Caco-2 (cell line): Measurements from ENCODE around the gene LAMC2. TPM values are rescaled to one million over a fixed set of nuclear protein-coding genes. Genes with fewer than 3 reads are reported as not detected.

ENCODE experiments used
- BruUV-seq: library from RNA; stranded (reverse); fragments of 400-500 nt; replicated peaks from 2 replicates; lab custom pipeline; 2021; lab: Mats Ljungman, UMichigan
- CTCF ChIA-PET: fragments of 300-600 bp; sonication (Branson Sonifier 250); formaldehyde crosslinking; loops from one replicate; lab custom pipeline; 2022; ENCODE audit warnings: antibody characterized with exemption; lab: Charles Lee
- POLR2A ChIA-PET: fragments of 300-600 bp; sonication (Branson Sonifier 250); formaldehyde crosslinking; loops from one replicate; lab custom pipeline; 2022; ENCODE audit warnings: antibody characterized with exemption; lab: Charles Lee
- DNase-seq, 2 experiments: peaks; one replicate each; pipeline versions ENCODE4 v3.0.0 to v3.0.0-alpha.2; 2020 to 2022
- H3K27me3 ChIP-seq: replicated peaks from 2 replicates; pipeline ENCODE4 v1.6.0; 2011; ENCODE audit warnings: low read length; ENCODE audit not compliant: control insufficient read depth, insufficient read depth
- H3K36me3 ChIP-seq: 2 replicates; pipeline ENCODE4 v1.5.1; 2011; ENCODE audit warnings: low read length; ENCODE audit not compliant: control insufficient read depth, insufficient read depth
- H3K4me1 ChIP-seq: fragments of 250-450 bp; sonication (Bioruptor Pico); 2 replicates; pipeline ENCODE4 v1.5.1; 2020; ENCODE audit warnings: mild to moderate bottlenecking
- H3K4me3 ChIP-seq: 2 replicates; pipeline ENCODE4 v1.5.1; 2011; ENCODE audit warnings: low read depth, mild to moderate bottlenecking, control low read depth, low read length
- H3K9me3 ChIP-seq: fragments of 250-450 bp; sonication (Bioruptor Pico); 2 replicates; pipeline ENCODE4 v1.5.1; 2020; ENCODE audit warnings: mild to moderate bottlenecking, moderate library complexity
- H3K27ac Mint-ChIP-seq: one replicate; pipeline ENCODE4 v1.8.0; 2022; ENCODE audit warnings: mixed read lengths; ENCODE audit not compliant: unreplicated experiment
- H3K27me3 Mint-ChIP-seq: one replicate; pipeline ENCODE4 v1.8.0; 2022; ENCODE audit warnings: mixed read lengths; ENCODE audit not compliant: insufficient read depth, unreplicated experiment
- H3K36me3 Mint-ChIP-seq: one replicate; pipeline ENCODE4 v1.8.0; 2022; ENCODE audit warnings: mild to moderate bottlenecking, mixed read lengths; ENCODE audit not compliant: insufficient read depth, unreplicated experiment
- H3K4me1 Mint-ChIP-seq: one replicate; pipeline ENCODE4 v1.8.0; 2022; ENCODE audit warnings: low read depth, mixed read lengths; ENCODE audit not compliant: unreplicated experiment
- H3K4me3 Mint-ChIP-seq: one replicate; pipeline ENCODE4 v1.8.0; 2022; ENCODE audit warnings: mild to moderate bottlenecking, moderate library complexity, mixed read lengths; ENCODE audit not compliant: unreplicated experiment
- H3K9me3 Mint-ChIP-seq: one replicate; pipeline ENCODE4 v1.8.0; 2022; ENCODE audit warnings: mixed read lengths; ENCODE audit not compliant: unreplicated experiment
- CTCF ChIP-seq, 2 experiments: fragments of 200-600 bp in 1 of 2; IDR thresholded peaks; 1 replicate in 1 of 2; 2 replicates in 1 of 2; pipeline versions ENCODE4 v1.5.1 to v1.8.0; 2011 to 2022; ENCODE audit warnings: antibody characterized with exemption in 1 of 2, control low read depth in 1 of 2, inconsistent platforms in 1 of 2, low read depth in 1 of 2, low read length in 1 of 2, mild to moderate bottlenecking in 1 of 2, moderate library complexity in 1 of 2; ENCODE audit not compliant: insufficient read depth in 1 of 2, severe bottlenecking in 1 of 2, unreplicated experiment in 1 of 2
- intact Hi-C: fragments of 100-400 bp; cut with micrococcal nuclease; formaldehyde crosslinking; loops from one replicate; pipeline ENCODE4 v1.10.0; 2022; ENCODE audit not compliant: unreplicated experiment
- total RNA-seq: library from RNA; stranded (reverse); gene quantifications from 2 replicates; pipeline ENCODE4 v1.2.3, GENCODE V29; 2022

LAMC2 gene
- total RNA-seq, 1 experiment from 2014 or later, result 34.9 TPM

- CTCF ChIA-PET, result interaction anchor here (0.5 to 2.3 kb wide), 9 partner anchors 9 to 266 kb away, joined by 3 to 19 read pairs (median 3); no protein-coding TSS in a partner anchor
- peaks cover 30% of the 10 kb centered on the region for H3K36me3 Mint-ChIP-seq
- no peak overlapping the region for H3K4me3 Mint-ChIP-seq
These were observed 42.5 kb downstream of the LAMC2 start for GRCh38 chr1:183228347-183229220.

DNA sequence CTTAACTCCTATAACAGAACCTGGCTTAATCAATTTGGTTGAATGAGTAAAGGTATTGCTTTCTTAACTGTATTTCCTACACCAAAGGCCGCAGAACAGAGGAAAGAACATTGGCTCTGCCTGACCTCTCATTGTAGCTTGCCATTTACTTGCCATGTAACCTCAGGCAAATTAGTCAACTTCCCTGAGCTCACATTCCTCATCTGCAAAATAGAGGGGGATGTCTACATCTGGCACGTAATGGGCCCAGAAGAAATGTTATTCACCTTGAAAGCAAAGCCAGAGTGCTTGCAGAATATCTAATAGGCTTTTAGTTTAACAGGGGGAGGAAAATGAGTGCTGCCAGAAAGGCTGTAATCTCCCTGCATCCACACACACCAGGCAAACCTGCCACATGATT, 44.3 kb downstream of the LAMC2 start:
- Mint-ChIP-seq H3K27ac (no peak overlapping the region), H3K9me3 (no peaks in the 10 kb centered on the region)
- CTCF ChIA-PET, result interaction anchor here (0.6 kb wide), 1 partner anchor 35 kb away, joined by 3 read pairs; no protein-coding TSS in a partner anchor

More at GRCh38 chr1:183228347-183229220, 42.5 kb downstream of the LAMC2 start:
- Mint-ChIP-seq H3K9me3 (no peaks in the 10 kb centered on the region), H3K4me1 (peaks cover 28% of the 10 kb centered on the region), H3K27ac (peak overlapping the region; percentile 49), H3K27me3 (no peaks in the 10 kb centered on the region)
- BruUV-seq, result TSS peak; percentile 75
- DNase-seq, result peak; percentile 91 to 94
- Histone ChIP-seq H3K4me3 (no peak overlapping the region), H3K4me1 (peaks cover 51% of the 10 kb centered on the region), H3K27me3 (no peaks in the 10 kb centered on the region), H3K36me3 (peaks cover 2% of the 10 kb centered on the region; the same call in 1 of the 2 replicates), H3K9me3 (no peaks in the 10 kb centered on the region)
- TF ChIP-seq CTCF (IDR thresholded peaks at IDR 0.05; ENCODE audit: insufficient read depth in 1 of 2, low read depth in 1 of 2, low read length in 1 of 2, severe bottlenecking in 1 of 2, unreplicated experiment in 1 of 2), result no peak
- intact Hi-C loops, result loop anchor here (1.0 to 2.0 kb wide), 8 partner anchors 33 to 260 kb away; partner anchors contain the start of genes LAMC1 and LAMC2
- POLR2A ChIA-PET, result interaction anchor here (0.9 kb wide), 1 partner anchor 266 kb away, joined by 3 read pairs; no protein-coding TSS in a partner anchor

More for the DNA sequence above, 44.3 kb downstream of the LAMC2 start:
- DNase-seq, result no peak
- Mint-ChIP-seq H3K36me3 (peaks cover 39% of the 10 kb centered on the region), H3K4me1 (peaks cover 36% of the 10 kb centered on the region), H3K4me3 (no peak overlapping the region), H3K27me3 (no peaks in the 10 kb centered on the region)
- intact Hi-C loops, result no loop called here
- peaks cover 64% of the 10 kb centered on the region for H3K4me1 ChIP-seq
- BruUV-seq, result no TSS peak
- H3K36me3 ChIP-seq, result peaks cover 3% of the 10 kb centered on the region; the same call in 1 of the 2 replicates
- H3K27me3 ChIP-seq, result no peaks in the 10 kb centered on the region
- H3K4me3 ChIP-seq, result no peak overlapping the region
- POLR2A ChIA-PET, result no interaction called here
- no peaks in the 10 kb centered on the region for H3K9me3 ChIP-seq
- no peak for TF ChIP-seq CTCF (IDR thresholded peaks at IDR 0.05; ENCODE audit: insufficient read depth in 1 of 2, low read depth in 1 of 2, low read length in 1 of 2, severe bottlenecking in 1 of 2, unreplicated experiment in 1 of 2)
